Hepatocyte (in vitro differentiated cells): ENCODE results near the gene ZFP62. TPM values are rescaled to one million over a fixed set of nuclear protein-coding genes. Genes with fewer than 3 reads are reported as not detected.
"Not testable (repeated sequence)": the region's sequence is repeated elsewhere in the genome, so short reads cannot be mapped to it uniquely, and the experiment has no call there.

ENCODE experiments used
- DNase-seq: peaks from one replicate; pipeline ENCODE4 v3.0.0-alpha.2; 2016; ENCODE audit warnings: low spot score
- H2AFZ ChIP-seq: fragments of 200-600 bp; sonication (generic); 2 replicates; pipeline ENCODE4 v1.6.0; 2016; ENCODE audit warnings: antibody characterized with exemption, mild to moderate bottlenecking
- H3K27ac ChIP-seq: fragments of 200-600 bp; sonication (generic); 2 replicates; pipeline ENCODE4 v1.5.1; 2016; ENCODE audit warnings: mild to moderate bottlenecking
- H3K27me3 ChIP-seq: fragments of 200-600 bp; sonication (generic); 2 replicates; pipeline ENCODE4 v1.6.1; 2016
- H3K36me3 ChIP-seq: fragments of 200-600 bp; sonication (generic); replicated peaks from 2 replicates; pipeline ENCODE4 v1.5.1; 2016; ENCODE audit warnings: low read depth; ENCODE audit not compliant: insufficient read depth
- H3K4me1 ChIP-seq: fragments of 200-600 bp; sonication (generic); 2 replicates; pipeline ENCODE4 v1.5.1; 2016; ENCODE audit warnings: mild to moderate bottlenecking, moderate library complexity; ENCODE audit not compliant: insufficient read depth
- H3K4me2 ChIP-seq: fragments of 200-600 bp; sonication (generic); 2 replicates; pipeline ENCODE4 v1.6.0; 2016
- H3K4me3 ChIP-seq: fragments of 200-600 bp; sonication (generic); 2 replicates; pipeline ENCODE4 v1.5.1; 2016; ENCODE audit warnings: mild to moderate bottlenecking
- H3K79me2 ChIP-seq: fragments of 200-600 bp; sonication (generic); 2 replicates; pipeline ENCODE4 v1.6.0; 2017; ENCODE audit warnings: mild to moderate bottlenecking
- H3K9me2 ChIP-seq: fragments of 200-600 bp; sonication (generic); replicated peaks from 2 replicates; pipeline ENCODE4 v1.6.0; 2017; ENCODE audit warnings: mild to moderate bottlenecking; ENCODE audit not compliant: insufficient read depth
- H3K9me3 ChIP-seq: fragments of 200-600 bp; sonication (generic); 2 replicates; pipeline ENCODE4 v1.5.1; 2016; ENCODE audit warnings: low read depth, mild to moderate bottlenecking
- H4K20me1 ChIP-seq: fragments of 200-600 bp; sonication (generic); 2 replicates; pipeline ENCODE4 v1.6.0; 2016; ENCODE audit warnings: mild to moderate bottlenecking; ENCODE audit not compliant: insufficient read depth, poor library complexity, severe bottlenecking
- CTCF ChIP-seq: fragments of 200-600 bp; sonication (generic); IDR thresholded peaks from 2 replicates; pipeline ENCODE4 v1.5.1; 2016; ENCODE audit warnings: antibody characterized with exemption, mild to moderate bottlenecking; ENCODE audit not compliant: poor library complexity
- EZH2 ChIP-seq: fragments of 200-600 bp; sonication (generic); IDR thresholded peaks from 2 replicates; pipeline ENCODE4 v1.6.1; 2016; ENCODE audit warnings: antibody characterized with exemption, mild to moderate bottlenecking, borderline replicate concordance
- EZH2phosphoT487 ChIP-seq: fragments of 200-600 bp; sonication (generic); IDR thresholded peaks from one replicate; pipeline ENCODE4 v1.6.1; 2018; ENCODE audit warnings: antibody characterized with exemption, mild to moderate bottlenecking, low read depth, moderate library complexity; ENCODE audit not compliant: unreplicated experiment, severe bottlenecking
- WGBS: methylation state at CpG from one replicate; pipeline ENCODE4 v1.1.6; 2016; ENCODE audit warnings: low lambda C conversion rate; ENCODE audit errors: missing lambda C conversion rate; 5-methylcytosine and 5-hydroxymethylcytosine counted together
- polyA plus RNA-seq: library from polyadenylated mRNA; unstranded; fragments of >200 nt; fragmentation: Nextera tagmentation; extraction: Ambion mirVana; gene quantifications from 2 replicates; pipeline ENCODE4 v1.2.1, GENCODE V29; 2016
- total RNA-seq: library from RNA; depleted of rRNA; stranded (reverse); fragments of >200 nt; gene quantifications from 2 replicates; pipeline ENCODE4 v1.2.3, GENCODE V29; 2014

Gene ZFP62
- total and polyA plus RNA-seq, 2 experiments from 2014 or later: 13.5 to 31.7 TPM

GRCh38 chr5:180831139-180832093 lies 29.7 kb downstream of the ZFP62 start:
- TF ChIP-seq EZH2: no peak
- no peak for TF ChIP-seq CTCF
- TF ChIP-seq EZH2phosphoT487: no peak
- Histone ChIP-seq H3K9me3 (peaks cover 14% of the 10 kb centered on the region), H3K27ac (peak overlapping the region; percentile 99), H3K9me2 (no peaks in the 10 kb centered on the region), H3K4me1 (peaks cover 18% of the 10 kb centered on the region), H4K20me1 (no peaks in the 10 kb centered on the region), H3K36me3 (no peaks in the 10 kb centered on the region), H3K27me3 (no peaks in the 10 kb centered on the region), H2AFZ (peak overlapping the region; percentile 96), H3K4me2 (peak overlapping the region; percentile 90), H3K79me2 (peaks cover 27% of the 10 kb centered on the region), H3K4me3 (peak overlapping the region; percentile 85)
- WGBS: 5% methylated on average over 70 of the region's 80 CpGs
- DNase-seq: peak; percentile 86

GRCh38 chr5:180830253-180831138 lies 30.6 kb downstream of the ZFP62 start:
- DNase-seq: peak; percentile 68
- 46% methylated on average over 25 of the region's 35 CpGs for WGBS
- H3K4me1 ChIP-seq: peaks cover 18% of the 10 kb centered on the region

DNA sequence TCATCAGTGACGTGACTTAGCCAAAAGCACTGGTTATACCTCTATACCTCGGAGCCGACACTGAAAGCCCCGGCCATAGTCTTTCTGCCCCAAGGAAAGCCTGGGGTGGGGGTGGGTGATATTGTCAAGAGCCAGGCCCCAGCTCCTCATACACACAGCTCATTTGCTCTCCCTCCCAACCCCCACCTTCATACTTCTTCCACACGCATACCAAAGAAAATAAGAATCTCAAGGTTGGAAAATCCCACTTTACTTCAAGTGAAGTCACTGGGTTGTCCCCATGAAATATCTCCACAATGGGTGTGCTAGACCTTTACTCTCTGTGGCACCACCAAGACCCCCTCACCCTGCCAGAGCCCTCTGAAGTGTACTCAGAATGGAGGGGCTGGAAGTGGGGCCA lies 31.4 kb downstream of the ZFP62 start:
- H3K27me3 ChIP-seq: no peaks in the 10 kb centered on the region
- H3K9me3 ChIP-seq: peaks cover 14% of the 10 kb centered on the region
- no peaks in the 10 kb centered on the region for H3K9me2 ChIP-seq
- H3K36me3 ChIP-seq: no peaks in the 10 kb centered on the region
- TF ChIP-seq EZH2 (no peak), CTCF (no peak), EZH2phosphoT487 (no peak)
- H3K79me2 ChIP-seq: peaks cover 27% of the 10 kb centered on the region
- H3K4me3 ChIP-seq: peak overlapping the region; percentile 85
- no peak for DNase-seq
- H3K27ac ChIP-seq: peak overlapping the region; percentile 99
- H2AFZ ChIP-seq: no peak overlapping the region
- peaks cover 18% of the 10 kb centered on the region for H3K4me1 ChIP-seq
- no peaks in the 10 kb centered on the region for H4K20me1 ChIP-seq
- peak overlapping the region; percentile 90 for H3K4me2 ChIP-seq
- 98% methylated on average over 5 of the region's 5 CpGs for WGBS

More at GRCh38 chr5:180830253-180831138, 30.6 kb downstream of the ZFP62 start:
- H3K27ac ChIP-seq: peak overlapping the region; percentile 99
- H3K9me3 ChIP-seq: peaks cover 14% of the 10 kb centered on the region
- H3K27me3 ChIP-seq: no peaks in the 10 kb centered on the region
- H3K36me3 ChIP-seq: no peaks in the 10 kb centered on the region
- peak overlapping the region; percentile 90 for H3K4me2 ChIP-seq
- peaks cover 27% of the 10 kb centered on the region for H3K79me2 ChIP-seq
- peak overlapping the region; percentile 96 for H2AFZ ChIP-seq
- no peaks in the 10 kb centered on the region for H3K9me2 ChIP-seq
- no peaks in the 10 kb centered on the region for H4K20me1 ChIP-seq
- peak overlapping the region; percentile 85 for H3K4me3 ChIP-seq
- TF ChIP-seq CTCF (no peak), EZH2 (no peak), EZH2phosphoT487 (no peak)

DNA sequence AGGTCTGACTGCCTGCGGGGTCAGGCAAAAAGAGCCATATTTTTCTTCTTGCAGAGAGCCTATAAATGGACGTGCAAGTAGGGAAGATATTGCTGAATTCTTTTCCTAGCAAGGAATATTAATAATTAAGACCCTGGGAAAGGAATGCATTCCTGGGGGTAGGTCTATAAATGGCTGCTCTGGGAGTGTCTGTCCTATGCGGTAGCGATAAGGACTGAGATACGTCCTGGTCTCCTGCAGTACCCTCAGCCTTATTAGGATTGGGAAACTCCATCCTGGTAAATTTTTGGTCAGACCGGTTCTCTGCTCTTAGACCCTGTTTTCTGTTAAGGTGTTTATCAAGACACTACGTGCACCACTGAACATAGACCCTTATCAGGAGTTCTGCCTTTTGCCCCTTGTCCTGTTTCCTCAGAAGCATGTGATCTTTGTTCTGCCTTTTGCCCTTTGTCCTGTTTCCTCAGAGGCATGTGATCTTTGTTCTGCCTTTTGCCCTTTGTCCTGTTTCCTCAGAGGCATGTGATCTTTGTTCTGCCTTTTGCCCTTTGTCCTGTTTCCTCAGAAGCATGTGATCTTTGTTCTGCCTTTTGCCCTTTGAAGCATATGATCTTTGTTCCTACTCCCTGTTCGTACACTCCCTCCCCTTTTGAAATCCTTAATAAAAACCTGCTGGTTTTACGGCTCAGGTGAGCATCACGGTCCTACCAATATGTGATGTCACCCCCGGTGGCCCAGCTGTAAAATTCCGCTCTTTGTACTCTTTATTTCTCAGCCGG lies 32.1 kb downstream of the ZFP62 start:
- H3K4me3 ChIP-seq, H4K20me1 ChIP-seq, H3K27me3 ChIP-seq, H3K4me2 ChIP-seq, DNase-seq, H3K9me2 ChIP-seq, H3K36me3 ChIP-seq, H2AFZ ChIP-seq: not testable (repeated sequence)
- WGBS: 95% methylated on average over 13 of the region's 13 CpGs
- Histone ChIP-seq H3K9me3 (peaks cover 14% of the 10 kb centered on the region), H3K27ac (peak overlapping the region; percentile 99), H3K79me2 (peaks cover 27% of the 10 kb centered on the region), H3K4me1 (peaks cover 18% of the 10 kb centered on the region)

GRCh38 chr5:180827374-180827773 lies 33.7 kb downstream of the ZFP62 start:
- H3K27me3 ChIP-seq, DNase-seq, H2AFZ ChIP-seq, H3K27ac ChIP-seq, H3K4me2 ChIP-seq, H3K4me3 ChIP-seq, H4K20me1 ChIP-seq, H3K9me2 ChIP-seq, H3K36me3 ChIP-seq: not testable (repeated sequence)
- 59% methylated on average over 7 of the region's 7 CpGs for WGBS
- Histone ChIP-seq H3K9me3 (peaks cover 14% of the 10 kb centered on the region), H3K79me2 (peaks cover 20% of the 10 kb centered on the region), H3K4me1 (peaks cover 18% of the 10 kb centered on the region)
